Heart left ventricle (tissue), 16 donors: ENCODE results near the gene LHFPL3. TPM values are rescaled to one million over a fixed set of nuclear protein-coding genes. Genes with fewer than 3 reads are reported as not detected.

ENCODE experiments used
- ATAC-seq, 4 donors: fragments of 200-7000 bp; cut with Tn5 transposase; one replicate each; pipeline ENCODE4 v1.9.1; 2020 to 2022; ENCODE audit warnings: moderate library complexity in 4 of 4, mild to moderate bottlenecking in 3 of 4, moderate number of reproducible peaks in 1 of 4
- DNase-seq, 5 donors: peaks; one replicate each; pipeline ENCODE4 v3.0.0-alpha.2; 2020
- H3K27ac ChIP-seq, 12 donors: fragments of 200-600 bp; sonication (generic) in 4 of 12; one replicate each; pipeline versions ENCODE4 v1.5.0 to v1.8.0; 2016 to 2022; ENCODE audit warnings: mild to moderate bottlenecking in 2 of 12
- H3K27me3 ChIP-seq, 9 donors: fragments of 200-600 bp; sonication (generic) in 2 of 9; one replicate each; pipeline versions ENCODE4 v1.5.1 to v1.8.0; 2016 to 2022; ENCODE audit warnings: mild to moderate bottlenecking in 3 of 9
- H3K36me3 ChIP-seq, 9 donors: fragments of 200-600 bp; sonication (generic) in 2 of 9; one replicate each; pipeline versions ENCODE4 v1.5.0 to v1.8.0; 2018 to 2022; ENCODE audit warnings: mild to moderate bottlenecking in 2 of 9
- H3K4me1 ChIP-seq, 12 donors: fragments of 200-600 bp; sonication (generic) in 4 of 12; one replicate each; pipeline versions ENCODE4 v1.5.0 to v1.8.0; 2016 to 2022; ENCODE audit warnings: mild to moderate bottlenecking in 3 of 12
- H3K4me3 ChIP-seq, 12 donors: fragments of 200-600 bp; sonication (generic) in 4 of 12; one replicate each; pipeline versions ENCODE4 v1.5.0 to v1.8.0; 2017 to 2022; ENCODE audit warnings: mild to moderate bottlenecking in 9 of 12, moderate library complexity in 4 of 12
- H3K9me3 ChIP-seq, 12 donors: fragments of 200-600 bp; sonication (generic) in 4 of 12; one replicate each; pipeline versions ENCODE4 v1.5.0 to v1.8.0; 2016 to 2022; ENCODE audit warnings: mild to moderate bottlenecking in 1 of 12
- CTCF ChIP-seq, 12 donors: fragments of 200-600 bp; sonication (generic) in 4 of 12; IDR thresholded peaks; one replicate each; pipeline versions ENCODE4 v1.5.0 to v1.8.0; 2018 to 2022; ENCODE audit warnings: antibody characterized with exemption in 12 of 12, mild to moderate bottlenecking in 5 of 12
- POLR2A ChIP-seq, 2 donors: fragments of 450-650 bp; IDR thresholded peaks; one replicate each; pipeline ENCODE4 v1.6.1; 2017; ENCODE audit warnings: antibody characterized with exemption in 2 of 2, mild to moderate bottlenecking in 2 of 2, moderate library complexity in 2 of 2
- WGBS, 4 donors: extraction: QIAGEN DNeasy Blood & Tissue Kit in 2 of 4; methylation state at CpG; one replicate each; pipeline versions ENCODE4 v1.1.5 to v1.1.7; 2013 to 2018; 5-methylcytosine and 5-hydroxymethylcytosine counted together
- intact Hi-C, 10 donors: fragments of 100-400 bp; cut with DNase I; formaldehyde crosslinking; loops; one replicate each; pipeline versions ENCODE4 v1.11.1 to v1.14.2; 2022
- polyA plus RNA-seq, 2 donors: library from polyadenylated mRNA; stranded (reverse); fragments of 200-250 nt; gene quantifications; one replicate each; pipeline ENCODE4 v1.2.3, GENCODE V29; 2013
- total RNA-seq, 9 donors: library from RNA; depleted of rRNA in 2 of 9; stranded (reverse); fragments of >200 nt in 2 of 9; fragmentation: NEBNext Ultra II Directional in 3 of 9; extraction: Animal tissue kit (Norgen Biotek cat#: 25700) in 3 of 9; gene quantifications; one replicate each; pipeline versions ENCODE4 v1.1.0 to v1.2.4, GENCODE V29; 2016 to 2023
- donor health status: ischemic (EF 13 %, LVEDD 7.1; RV severe dilation, severe dysfunction).
- donor health status: healthy with polysubstance abuse.
- donor health status: DM: no; HTN: yes; CAD: no.
- donor health status: DM: no; HTN: no; CAD: no.
- donor health status: ischemic (EF 25% LVEDD 6.9; RV normal size, moderate dysfunction).
- donor health status: ischemic (EF 25% LVEDD 5.7; RV mildly dilated, moderate dysfunction).
- donor health status: healthy.
- donor health status: DM: yes; HTN: yes; CAD: no.
- donor health status: ischemic (EF 35%, LVEDD 5.7; RV mildly dilated, moderate dysfunction).
- donor health status: nonischemic (EF 11% LVEDD 7.7; RV severe dilation, severe dysfunction).
- donor health status: DM: yes; HTN: yes; CAD: no.
- donor health status: PGD.
- donor health status: ischemic (EF 29% LVEDD 5.4; RV normal size, mild dysfunction).
- donor health status: nonischemic (EF 23%, LVEDD 6.1; RV moderate dilation, normal function).

Gene LHFPL3
- total and polyA plus RNA-seq, 11 donors, result not detected

GRCh38 chr7:104825099-104825498, 496.7 kb downstream of the LHFPL3 start:
- H3K4me1 ChIP-seq, result no peaks in the 10 kb centered on the region
- no peaks in the 10 kb centered on the region for H3K36me3 ChIP-seq
- no peak for DNase-seq
- ATAC-seq, result no peak
- H3K27ac ChIP-seq, result no peak overlapping the region
- TF ChIP-seq POLR2A (IDR thresholded peaks at IDR 0.05) (no peak), CTCF (IDR thresholded peaks at IDR 0.05) (no peak)
- intact Hi-C loops, result no loop called here
- no peaks in the 10 kb centered on the region for H3K27me3 ChIP-seq
- no peak overlapping the region for H3K4me3 ChIP-seq
- H3K9me3 ChIP-seq, result no peaks in the 10 kb centered on the region

DNA sequence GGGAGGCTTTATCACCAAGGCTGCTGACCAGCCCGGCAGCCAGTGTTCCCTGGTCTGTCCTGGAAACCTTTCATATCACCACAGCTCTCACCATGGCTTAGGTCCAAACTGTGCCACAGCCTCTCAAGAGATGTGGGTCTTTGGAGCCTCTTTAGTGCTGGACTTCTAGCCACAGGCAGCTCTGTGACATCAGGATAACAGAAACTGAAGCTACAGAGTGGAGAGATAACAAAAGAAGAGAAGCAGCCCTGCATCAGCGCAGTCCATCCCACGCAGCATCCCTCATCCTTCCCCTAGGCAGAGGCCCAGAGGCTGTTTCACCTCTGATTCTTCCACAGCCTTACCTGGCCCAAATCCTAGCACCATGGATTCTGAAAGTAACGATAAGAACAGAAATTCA, 497.7 kb downstream of the LHFPL3 start:
- Histone ChIP-seq H3K27ac (no peak overlapping the region), H3K4me1 (no peaks in the 10 kb centered on the region), H3K9me3 (peaks cover 0 to 4% (median 0%) of the 10 kb centered on the region in 12 donors), H3K4me3 (no peak overlapping the region), H3K36me3 (no peaks in the 10 kb centered on the region), H3K27me3 (no peaks in the 10 kb centered on the region)
- DNase-seq (no peak), ATAC-seq (no peak)
- TF ChIP-seq POLR2A (IDR thresholded peaks at IDR 0.05) (no peak), CTCF (IDR thresholded peaks at IDR 0.05) (no peak)
- intact Hi-C loops, result no loop called here
- 67 to 83% (median 80%) methylated on average over 4 of the region's 4 CpGs for WGBS, 4 donors

- ATAC-seq, result no peak
- WGBS, 4 donors, result 49 to 60% (median 57%) methylated on average over 4 of the region's 4 CpGs
- Histone ChIP-seq H3K9me3 (no peaks in the 10 kb centered on the region), H3K4me1 (no peaks in the 10 kb centered on the region), H3K27ac (no peak overlapping the region), H3K4me3 (no peak overlapping the region), H3K36me3 (no peaks in the 10 kb centered on the region), H3K27me3 (peaks cover 0 to 14% (median 3%) of the 10 kb centered on the region in 9 donors)
- TF ChIP-seq POLR2A (IDR thresholded peaks at IDR 0.05) (no peak), CTCF (IDR thresholded peaks at IDR 0.05) (no peak)
- no peak for DNase-seq
- intact Hi-C loops, result loop anchor here in 1 of 10 donors (5.0 kb wide), 1 partner anchor 560 kb away; no protein-coding TSS in a partner anchor
These were observed 508.6 kb downstream of the LHFPL3 start for GRCh38 chr7:104836976-104837375.

GRCh38 chr7:104838537-104839299, 510.3 kb downstream of the LHFPL3 start:
- TF ChIP-seq POLR2A (IDR thresholded peaks at IDR 0.05) (no peak), CTCF (IDR thresholded peaks at IDR 0.05) (no peak)
- Histone ChIP-seq H3K36me3 (no peaks in the 10 kb centered on the region), H3K4me3 (no peak overlapping the region), H3K27me3 (peaks cover 0 to 20% (median 3%) of the 10 kb centered on the region in 9 donors), H3K4me1 (no peaks in the 10 kb centered on the region), H3K27ac (no peak overlapping the region), H3K9me3 (no peaks in the 10 kb centered on the region)
- 57 to 72% (median 62%) methylated on average over 3 of the region's 3 CpGs for WGBS, 4 donors
- no peak for DNase-seq
- ATAC-seq, result no peak
- intact Hi-C loops, result loop anchor here in 1 of 10 donors (5.0 kb wide), 1 partner anchor 561 kb away; no protein-coding TSS in a partner anchor
